Left lung (tissue), 10 donors: ENCODE data around the gene NDUFC2. TPM values are rescaled to one million over a fixed set of nuclear protein-coding genes. Genes with fewer than 3 reads are reported as not detected.

Experiments
- ATAC-seq: fragments of 200-7000 bp; cut with Tn5 transposase; one replicate; pipeline ENCODE4 v1.9.1; 2020; ENCODE audit warnings: moderate library complexity
- DNase-seq, 4 donors: peaks; one replicate each; pipeline ENCODE4 v3.0.0-alpha.2; 2013 to 2020
- H3K27ac ChIP-seq, 2 donors: fragments of 200-600 bp; sonication (generic) in 1 of 2; one replicate each; pipeline versions ENCODE4 v1.5.0 to v1.8.0; 2020 to 2021
- H3K27me3 ChIP-seq, 2 donors: fragments of 200-600 bp; sonication (generic) in 1 of 2; one replicate each; pipeline versions ENCODE4 v1.5.0 to v1.8.0; 2020 to 2021
- H3K36me3 ChIP-seq, 2 donors: fragments of 200-600 bp; sonication (generic) in 1 of 2; one replicate each; pipeline versions ENCODE4 v1.5.0 to v1.8.0; 2020 to 2021
- H3K4me1 ChIP-seq, 2 donors: fragments of 200-600 bp; one replicate each; pipeline ENCODE4 v1.8.0; 2021
- H3K4me3 ChIP-seq, 2 donors: fragments of 200-600 bp; sonication (generic) in 1 of 2; one replicate each; pipeline versions ENCODE4 v1.5.0 to v1.8.0; 2020 to 2021; ENCODE audit warnings: mild to moderate bottlenecking in 1 of 2
- H3K9me3 ChIP-seq, 2 donors: fragments of 200-600 bp; sonication (generic) in 1 of 2; one replicate each; pipeline versions ENCODE4 v1.5.0 to v1.8.0; 2020 to 2021
- intact Hi-C, 2 donors: fragments of 100-400 bp; cut with DNase I; formaldehyde crosslinking; loops; one replicate each; pipeline versions ENCODE4 v1.11.2 to v1.14.2; 2022
- polyA plus RNA-seq, 6 donors: library from polyadenylated mRNA; unstranded; fragments of 120-200 nt; gene quantifications; one replicate each; pipeline ENCODE4 v1.2.1, GENCODE V29; 2013; ENCODE audit not compliant: insufficient read length in 6 of 6
- total RNA-seq, 2 donors: library from RNA; stranded (reverse); fragmentation: NEBNext Ultra II Directional; extraction: Animal tissue kit (Norgen Biotek cat#: 25700); gene quantifications; one replicate each; pipeline ENCODE4 v1.2.1, GENCODE V29; 2021
- TF ChIP-seq, protein P1 (sequence below), 2 donors: fragments of 200-600 bp; sonication (generic) in 1 of 2; IDR thresholded peaks; one replicate each; pipeline versions ENCODE4 v1.5.0 to v1.8.0; 2021; ENCODE audit warnings: antibody characterized with exemption in 2 of 2
- donor health status: DM: no; HTN: yes; CAD: no.
- donor health status: DM: no; HTN: no; CAD: no.

The NDUFC2 gene
- total and polyA plus RNA-seq, 8 donors, result 120 to 224 (median 146) TPM

DNA sequence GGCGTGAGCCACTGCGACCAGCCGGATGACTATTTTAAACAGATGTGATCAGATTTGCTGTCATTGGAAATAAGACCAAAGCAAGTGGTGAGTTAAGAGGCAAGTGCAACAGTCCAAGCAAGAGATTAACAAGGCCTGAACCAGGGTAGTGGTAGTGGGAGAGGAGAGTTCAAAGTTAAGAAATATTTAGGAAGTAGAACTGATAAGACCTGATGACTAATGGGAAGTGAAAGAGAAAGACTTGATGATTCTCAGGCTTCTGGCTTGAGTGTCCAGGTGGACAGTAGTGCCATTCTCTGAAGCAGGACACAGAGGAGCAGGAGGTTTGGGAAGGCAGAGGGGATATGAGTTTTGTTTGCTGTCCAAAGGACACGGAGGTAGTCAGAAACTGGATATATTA, 7.2 kb downstream of the NDUFC2 start:
- TF ChIP-seq, protein P1, sequence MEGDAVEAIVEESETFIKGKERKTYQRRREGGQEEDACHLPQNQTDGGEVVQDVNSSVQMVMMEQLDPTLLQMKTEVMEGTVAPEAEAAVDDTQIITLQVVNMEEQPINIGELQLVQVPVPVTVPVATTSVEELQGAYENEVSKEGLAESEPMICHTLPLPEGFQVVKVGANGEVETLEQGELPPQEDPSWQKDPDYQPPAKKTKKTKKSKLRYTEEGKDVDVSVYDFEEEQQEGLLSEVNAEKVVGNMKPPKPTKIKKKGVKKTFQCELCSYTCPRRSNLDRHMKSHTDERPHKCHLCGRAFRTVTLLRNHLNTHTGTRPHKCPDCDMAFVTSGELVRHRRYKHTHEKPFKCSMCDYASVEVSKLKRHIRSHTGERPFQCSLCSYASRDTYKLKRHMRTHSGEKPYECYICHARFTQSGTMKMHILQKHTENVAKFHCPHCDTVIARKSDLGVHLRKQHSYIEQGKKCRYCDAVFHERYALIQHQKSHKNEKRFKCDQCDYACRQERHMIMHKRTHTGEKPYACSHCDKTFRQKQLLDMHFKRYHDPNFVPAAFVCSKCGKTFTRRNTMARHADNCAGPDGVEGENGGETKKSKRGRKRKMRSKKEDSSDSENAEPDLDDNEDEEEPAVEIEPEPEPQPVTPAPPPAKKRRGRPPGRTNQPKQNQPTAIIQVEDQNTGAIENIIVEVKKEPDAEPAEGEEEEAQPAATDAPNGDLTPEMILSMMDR (IDR thresholded peaks at IDR 0.05), result no peak
- H3K36me3 ChIP-seq, result peaks cover 0 to 56% of the 10 kb centered on the region in 2 donors
- intact Hi-C loops, result no loop called here

DNA sequence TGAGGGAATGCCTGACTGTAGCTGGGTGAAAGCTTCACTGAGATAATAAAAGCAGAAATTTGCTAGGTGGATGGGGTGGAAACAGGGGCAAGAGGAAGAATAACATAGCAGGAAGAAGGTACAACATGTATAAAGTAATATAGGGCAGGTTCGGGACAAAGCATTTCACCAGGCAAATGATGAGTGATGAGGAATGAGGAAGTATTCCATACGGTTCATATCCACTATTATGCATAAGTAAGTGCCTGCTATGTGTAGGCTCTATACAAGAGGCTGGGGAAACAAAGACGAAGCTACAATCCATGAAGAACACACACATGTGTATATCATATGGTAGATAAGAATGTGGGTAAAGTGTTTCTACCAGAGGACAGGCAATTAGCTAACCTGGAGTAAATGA, 7.9 kb downstream of the NDUFC2 start:
- peaks cover 0 to 60% of the 10 kb centered on the region in 2 donors for H3K36me3 ChIP-seq
- intact Hi-C loops, result no loop called here
- DNase-seq, result no peak
- H3K4me3 ChIP-seq, result no peak overlapping the region
- H3K27ac ChIP-seq, result no peak overlapping the region
- no peaks in the 10 kb centered on the region for H3K9me3 ChIP-seq
- TF ChIP-seq, protein P1 (IDR thresholded peaks at IDR 0.05), result no peak
- peaks cover 2 to 8% of the 10 kb centered on the region in 2 donors for H3K4me1 ChIP-seq
- no peaks in the 10 kb centered on the region for H3K27me3 ChIP-seq
- no peak for ATAC-seq

More for the DNA sequence above, 7.2 kb downstream of the NDUFC2 start:
- Histone ChIP-seq H3K27ac (no peak overlapping the region), H3K4me3 (no peak overlapping the region), H3K9me3 (no peaks in the 10 kb centered on the region), H3K27me3 (no peaks in the 10 kb centered on the region), H3K4me1 (peaks cover 7 to 16% of the 10 kb centered on the region in 2 donors)
- DNase-seq (no peak), ATAC-seq (no peak)

DNA sequence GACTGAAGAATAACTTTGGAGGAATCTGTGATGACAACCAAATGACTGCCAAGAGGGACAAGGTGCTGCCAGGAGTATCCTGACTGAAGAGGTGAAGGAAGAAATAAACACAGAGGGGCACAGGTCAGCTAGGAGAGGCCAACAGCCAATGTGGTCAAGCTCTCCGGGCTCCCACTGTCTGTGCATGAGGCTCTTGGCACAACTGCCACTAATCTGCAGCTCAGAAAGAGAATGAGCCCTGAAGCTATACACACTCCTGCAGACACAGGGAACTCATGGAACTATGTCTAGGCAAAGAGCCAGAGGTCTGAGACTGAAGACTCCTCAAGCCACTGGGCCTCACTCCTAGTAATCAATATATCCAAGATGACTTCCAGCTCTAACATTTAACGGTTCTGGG, 9.0 kb downstream of the NDUFC2 start:
- Histone ChIP-seq H3K4me3 (no peak overlapping the region), H3K36me3 (peaks cover 0 to 60% of the 10 kb centered on the region in 2 donors), H3K27ac (no peak overlapping the region), H3K27me3 (no peaks in the 10 kb centered on the region), H3K4me1 (peaks cover 0 to 4% of the 10 kb centered on the region in 2 donors), H3K9me3 (no peaks in the 10 kb centered on the region)
- intact Hi-C loops, result no loop called here
- ATAC-seq (no peak), DNase-seq (no peak)
- TF ChIP-seq, protein P1 (IDR thresholded peaks at IDR 0.05), result no peak

DNA sequence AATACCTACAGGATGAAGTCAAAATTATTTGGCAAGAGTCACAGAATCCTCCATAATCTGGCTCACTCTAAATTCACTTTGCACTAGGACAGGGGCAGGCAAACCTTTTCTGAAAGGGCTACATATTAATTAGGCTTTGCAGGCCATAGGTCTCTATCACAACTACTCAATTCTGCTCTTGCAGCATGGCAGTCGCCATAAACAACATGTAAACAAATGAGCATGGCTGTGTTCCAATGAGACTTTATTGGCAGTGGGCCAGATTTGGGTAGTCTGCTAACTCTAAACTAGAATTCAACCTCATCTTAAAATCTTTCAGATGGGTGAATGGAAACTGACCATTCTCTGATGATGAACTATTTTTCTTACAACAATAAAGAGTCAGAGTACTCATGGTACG, 10.2 kb downstream of the NDUFC2 start:
- no peak overlapping the region for H3K27ac ChIP-seq
- TF ChIP-seq, protein P1 (IDR thresholded peaks at IDR 0.05), result no peak
- intact Hi-C loops, result no loop called here
- DNase-seq (peak in 2 of 4 donors; percentile 55 to 75), ATAC-seq (no peak)
- H3K9me3 ChIP-seq, result no peaks in the 10 kb centered on the region
- peaks cover 0 to 60% of the 10 kb centered on the region in 2 donors for H3K36me3 ChIP-seq
- no peaks in the 10 kb centered on the region for H3K4me1 ChIP-seq
- no peaks in the 10 kb centered on the region for H3K27me3 ChIP-seq
- no peak overlapping the region for H3K4me3 ChIP-seq

DNA sequence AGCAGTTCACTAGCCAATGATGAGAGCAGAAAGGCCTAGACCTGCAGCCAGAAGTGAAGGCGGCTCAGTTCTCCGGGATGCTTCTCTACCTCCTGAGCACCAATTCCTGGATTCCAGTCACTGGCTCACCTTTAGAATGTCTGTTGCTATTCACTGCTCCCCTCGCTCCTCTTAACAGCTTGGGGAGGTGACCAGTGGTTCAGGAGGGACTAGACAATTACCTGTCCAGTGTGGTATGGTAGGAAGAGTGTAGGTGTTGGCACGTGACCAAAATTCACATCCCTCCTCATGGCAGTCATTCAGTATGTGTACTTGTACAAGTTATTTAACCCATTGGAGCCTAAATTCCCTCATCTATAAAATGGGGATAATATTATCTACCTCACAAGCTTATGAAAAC, 12.0 kb downstream of the NDUFC2 start:
- ATAC-seq, result no peak
- Histone ChIP-seq H3K27ac (no peak overlapping the region), H3K4me1 (no peaks in the 10 kb centered on the region)

More for the DNA sequence above, 12.0 kb downstream of the NDUFC2 start:
- intact Hi-C loops, result no loop called here
- DNase-seq, result no peak
- no peaks in the 10 kb centered on the region for H3K9me3 ChIP-seq
- TF ChIP-seq, protein P1 (IDR thresholded peaks at IDR 0.05), result no peak
- peaks cover 0 to 56% of the 10 kb centered on the region in 2 donors for H3K36me3 ChIP-seq
- no peak overlapping the region for H3K4me3 ChIP-seq
- H3K27me3 ChIP-seq, result no peaks in the 10 kb centered on the region
